OCI-LY7 (cell line): ENCODE data around the gene NTMT2. TPM values are rescaled to one million over a fixed set of nuclear protein-coding genes. Genes with fewer than 3 reads are reported as not detected.
"Not testable (repeated sequence)": the region's sequence is repeated elsewhere in the genome, so short reads cannot be mapped to it uniquely, and the experiment has no call there.

Source experiments
- BruUV-seq: library from RNA; stranded (reverse); fragments of 400-500 nt; replicated peaks from 2 replicates; lab custom pipeline; 2021; lab: Mats Ljungman, UMichigan
- CTCF ChIA-PET: fragments of 300-600 bp; sonication (Branson Sonifier 250); formaldehyde crosslinking; loops from one replicate; lab custom pipeline; 2022; ENCODE audit warnings: antibody characterized with exemption; ENCODE audit not compliant: unreplicated experiment; lab: Charles Lee
- POLR2A ChIA-PET: fragments of 300-600 bp; sonication (Branson Sonifier 250); formaldehyde crosslinking; loops from one replicate; lab custom pipeline; 2022; ENCODE audit warnings: antibody characterized with exemption; lab: Charles Lee
- DNase-seq: peaks from one replicate; pipeline ENCODE4 v3.0.0-alpha.2; 2015; ENCODE audit warnings: low spot score
- H2AFZ ChIP-seq: fragments of 200-600 bp; sonication (generic), shearing (Covaris generic); 2 replicates; pipeline ENCODE4 v1.6.1; 2014; ENCODE audit warnings: mild to moderate bottlenecking, antibody characterized with exemption, low read length, moderate library complexity
- H3K27ac ChIP-seq: fragments of 200-600 bp; sonication (generic); 2 replicates; pipeline ENCODE4 v1.5.1; 2014; ENCODE audit warnings: mixed run types, low read depth, mild to moderate bottlenecking, moderate library complexity, low read length, inconsistent platforms; ENCODE audit not compliant: poor library complexity, severe bottlenecking
- H3K36me3 ChIP-seq: fragments of 200-600 bp; sonication (generic); 2 replicates; pipeline ENCODE4 v1.6.1; 2014; ENCODE audit warnings: mild to moderate bottlenecking, antibody characterized with exemption, low read length, moderate library complexity, mixed read lengths; ENCODE audit not compliant: insufficient read depth
- H3K4me1 ChIP-seq: fragments of 200-600 bp; sonication (generic); 2 replicates; pipeline ENCODE4 v1.5.1; 2014; ENCODE audit warnings: mild to moderate bottlenecking, low read length; ENCODE audit not compliant: insufficient read depth, poor library complexity, severe bottlenecking
- H3K4me2 ChIP-seq: fragments of 200-600 bp; sonication (generic); 2 replicates; pipeline ENCODE4 v1.6.1; 2014; ENCODE audit warnings: mild to moderate bottlenecking, low read length
- H3K4me3 ChIP-seq: fragments of 200-600 bp; sonication (generic); 2 replicates; pipeline ENCODE4 v1.5.1; 2014; ENCODE audit warnings: mild to moderate bottlenecking, low read depth, low read length; ENCODE audit not compliant: poor library complexity, severe bottlenecking
- H3K79me2 ChIP-seq: fragments of 200-600 bp; sonication (generic); 2 replicates; pipeline ENCODE4 v1.6.1; 2016; ENCODE audit warnings: low read depth, mild to moderate bottlenecking, low read length, moderate library complexity, mixed read lengths; ENCODE audit not compliant: insufficient read depth
- H3K9me2 ChIP-seq: fragments of 200-600 bp; sonication (generic); 2 replicates; pipeline ENCODE4 v1.6.1; 2016; ENCODE audit warnings: mild to moderate bottlenecking, low read length, mixed read lengths; ENCODE audit not compliant: insufficient read depth
- H3K9me3 ChIP-seq: fragments of 200-600 bp; sonication (generic); 2 replicates; pipeline ENCODE4 v1.6.1; 2014; ENCODE audit warnings: mild to moderate bottlenecking, mixed run types, low read length, mixed read lengths
- H4K20me1 ChIP-seq: fragments of 200-600 bp; sonication (generic); 2 replicates; pipeline ENCODE4 v1.6.1; 2014; ENCODE audit warnings: mild to moderate bottlenecking, antibody characterized with exemption, low read length, moderate library complexity, mixed read lengths; ENCODE audit not compliant: insufficient read depth
- EZH2phosphoT487 ChIP-seq: fragments of 200-600 bp; sonication (generic); IDR thresholded peaks from 2 replicates; pipeline ENCODE4 v1.6.1; 2018; ENCODE audit warnings: low read depth, borderline replicate concordance, mild to moderate bottlenecking, mixed run types, antibody characterized with exemption, low read length, moderate library complexity, mixed read lengths
- intact Hi-C: fragments of 100-400 bp; cut with micrococcal nuclease; formaldehyde crosslinking; loops from one replicate; pipeline ENCODE4 v1.10.0; 2022; ENCODE audit not compliant: unreplicated experiment
- total RNA-seq, 2 experiments: library from RNA; depleted of rRNA in 1 of 2; stranded (reverse); fragments of >200 nt in 1 of 2; shearing (Covaris generic) in 1 of 2; gene quantifications; 2 replicates each; pipeline ENCODE4 v1.2.3, GENCODE V29; 2014 to 2022
- TF ChIP-seq, protein P1 (sequence below): fragments of 200-600 bp; sonication (generic); conservative IDR thresholded peaks from 2 replicates; pipeline ENCODE4 v1.5.1; 2014; ENCODE audit warnings: mild to moderate bottlenecking, antibody characterized with exemption, low read length, moderate library complexity, mixed read lengths

Gene NTMT2
- total RNA-seq, 2 experiments from 2014 or later = not detected

DNA sequence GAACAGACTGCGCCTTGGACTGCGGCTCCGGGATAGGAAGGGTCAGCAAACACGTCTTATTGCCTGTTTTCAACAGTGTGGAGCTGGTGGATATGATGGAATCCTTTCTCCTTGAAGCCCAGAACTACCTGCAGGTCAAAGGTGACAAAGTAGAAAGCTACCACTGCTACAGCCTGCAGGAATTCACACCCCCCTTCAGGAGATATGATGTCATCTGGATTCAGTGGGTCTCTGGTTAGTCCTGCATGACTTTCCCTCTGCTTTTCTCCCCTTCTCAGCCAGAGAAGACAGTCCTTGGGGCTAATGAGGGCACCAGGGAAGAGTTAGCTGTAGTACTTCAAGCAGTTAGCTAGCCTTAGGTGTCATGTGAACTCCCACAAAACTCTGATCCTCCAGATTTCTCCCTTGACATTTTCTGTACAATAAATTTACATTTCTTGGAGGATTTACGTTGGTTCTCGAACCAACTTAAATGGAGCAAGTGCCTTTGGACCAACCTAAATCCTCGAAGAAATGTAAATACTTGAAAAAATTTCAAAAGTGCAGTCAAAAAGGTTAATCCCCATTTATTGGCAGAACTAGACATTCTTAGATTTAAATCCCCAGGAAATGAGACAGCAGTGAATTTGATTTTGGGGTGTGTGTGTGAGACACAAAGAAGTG lies 20.9 kb downstream of the NTMT2 start:
- BruUV-seq = no TSS peak
- Histone ChIP-seq H3K4me2 (no peak overlapping the region), H3K9me2 (no peaks in the 10 kb centered on the region), H3K9me3 (no peaks in the 10 kb centered on the region), H3K27ac (no peak overlapping the region), H3K4me3 (no peak overlapping the region), H4K20me1 (no peaks in the 10 kb centered on the region), H2AFZ (no peak overlapping the region), H3K79me2 (no peaks in the 10 kb centered on the region), H3K36me3 (no peaks in the 10 kb centered on the region), H3K4me1 (no peaks in the 10 kb centered on the region)
- no peak for TF ChIP-seq EZH2phosphoT487
- TF ChIP-seq, protein P1, sequence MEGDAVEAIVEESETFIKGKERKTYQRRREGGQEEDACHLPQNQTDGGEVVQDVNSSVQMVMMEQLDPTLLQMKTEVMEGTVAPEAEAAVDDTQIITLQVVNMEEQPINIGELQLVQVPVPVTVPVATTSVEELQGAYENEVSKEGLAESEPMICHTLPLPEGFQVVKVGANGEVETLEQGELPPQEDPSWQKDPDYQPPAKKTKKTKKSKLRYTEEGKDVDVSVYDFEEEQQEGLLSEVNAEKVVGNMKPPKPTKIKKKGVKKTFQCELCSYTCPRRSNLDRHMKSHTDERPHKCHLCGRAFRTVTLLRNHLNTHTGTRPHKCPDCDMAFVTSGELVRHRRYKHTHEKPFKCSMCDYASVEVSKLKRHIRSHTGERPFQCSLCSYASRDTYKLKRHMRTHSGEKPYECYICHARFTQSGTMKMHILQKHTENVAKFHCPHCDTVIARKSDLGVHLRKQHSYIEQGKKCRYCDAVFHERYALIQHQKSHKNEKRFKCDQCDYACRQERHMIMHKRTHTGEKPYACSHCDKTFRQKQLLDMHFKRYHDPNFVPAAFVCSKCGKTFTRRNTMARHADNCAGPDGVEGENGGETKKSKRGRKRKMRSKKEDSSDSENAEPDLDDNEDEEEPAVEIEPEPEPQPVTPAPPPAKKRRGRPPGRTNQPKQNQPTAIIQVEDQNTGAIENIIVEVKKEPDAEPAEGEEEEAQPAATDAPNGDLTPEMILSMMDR = no peak
- intact Hi-C loops = no loop called here
- DNase-seq = no peak
- POLR2A ChIA-PET = interaction anchor here (0.7 kb wide), 1 partner anchor 1740 kb away, joined by 3 read pairs; no protein-coding TSS in a partner anchor
- CTCF ChIA-PET = no interaction called here

DNA sequence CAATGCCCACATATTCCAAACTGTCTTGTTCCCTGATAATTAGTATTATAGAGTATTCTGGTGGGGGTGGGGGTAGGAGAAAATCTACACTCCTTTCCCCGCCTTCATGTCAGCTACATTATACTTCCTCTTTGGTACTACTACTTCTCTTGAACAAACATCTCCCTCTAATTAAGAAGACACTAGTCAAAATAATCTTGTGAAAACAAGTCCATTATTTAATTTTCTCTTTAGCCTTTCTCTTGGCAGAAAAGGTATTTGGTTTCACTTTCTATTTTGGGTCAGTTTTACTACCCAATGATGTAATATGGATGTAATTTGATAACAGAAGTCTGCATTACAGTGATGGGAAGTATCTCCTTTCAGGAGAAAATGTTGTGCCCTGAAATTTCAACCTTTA lies 22.5 kb downstream of the NTMT2 start:
- DNase-seq = no peak
- H3K9me3 ChIP-seq = no peaks in the 10 kb centered on the region
- intact Hi-C loops = no loop called here
- no peaks in the 10 kb centered on the region for H3K36me3 ChIP-seq
- no peak for TF ChIP-seq EZH2phosphoT487
- TF ChIP-seq, protein P1 = no peak
- ChIA-PET POLR2A (interaction anchor here (0.6 to 0.7 kb wide), 3 partner anchors 9 to 745 kb away, joined by 3 to 5 read pairs (median 4); no protein-coding TSS in a partner anchor), CTCF (no interaction called here)
- H4K20me1 ChIP-seq = no peaks in the 10 kb centered on the region
- H3K4me1 ChIP-seq = no peaks in the 10 kb centered on the region
- no peak overlapping the region for H2AFZ ChIP-seq
- no peaks in the 10 kb centered on the region for H3K79me2 ChIP-seq
- BruUV-seq = no TSS peak
- H3K9me2 ChIP-seq = no peaks in the 10 kb centered on the region
- H3K4me3 ChIP-seq = no peak overlapping the region
- no peak overlapping the region for H3K4me2 ChIP-seq
- no peak overlapping the region for H3K27ac ChIP-seq

DNA sequence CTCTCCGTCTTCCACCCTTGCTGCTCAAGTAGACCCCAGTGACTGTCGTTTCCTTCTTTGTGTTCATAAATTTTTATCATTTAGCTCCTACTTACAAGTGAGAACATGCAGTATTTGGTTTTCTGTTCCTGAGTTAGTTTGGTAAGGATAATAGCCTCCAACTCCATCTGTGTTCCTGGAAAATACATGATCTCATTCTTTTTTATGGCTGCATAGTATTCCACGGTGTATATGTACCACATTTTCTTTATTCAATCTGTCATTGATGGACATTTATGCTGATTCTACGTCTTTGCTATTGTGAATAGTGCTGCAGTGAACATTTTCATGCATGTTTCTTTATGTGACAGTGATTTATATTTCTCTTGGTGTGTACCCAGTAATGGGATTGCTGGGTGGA lies 24.8 kb downstream of the NTMT2 start:
- CTCF ChIA-PET, intact Hi-C loops, BruUV-seq: not testable (repeated sequence)

More for the DNA sequence above, 24.8 kb downstream of the NTMT2 start:
- H3K9me2 ChIP-seq, POLR2A ChIA-PET, H3K4me3 ChIP-seq, H3K79me2 ChIP-seq, H2AFZ ChIP-seq, H3K36me3 ChIP-seq, H3K9me3 ChIP-seq, H3K27ac ChIP-seq, H3K4me1 ChIP-seq, H3K4me2 ChIP-seq, DNase-seq, H4K20me1 ChIP-seq: not testable (repeated sequence)
